T-helper 1 cell treated with Interleukin-12 subunit alpha and Interleukin-12 subunit beta and Interleukin-4 antibody, amounts not matched to agents 30 μg/mL and 1 μg/mL, for 36 hours (primary cell): ENCODE measurements around the gene ZNF385C.
"Not testable (repeated sequence)": the region's sequence is repeated elsewhere in the genome, so short reads cannot be mapped to it uniquely, and the experiment has no call there.

Experiments used
- H3K27ac Mint-ChIP-seq: one replicate; pipeline ENCODE4 v1.8.0; 2021; ENCODE audit warnings: mild to moderate bottlenecking, mixed read lengths
- H3K27me3 Mint-ChIP-seq: one replicate; pipeline ENCODE4 v1.8.0; 2021; ENCODE audit warnings: low read depth, mixed read lengths
- H3K36me3 Mint-ChIP-seq: one replicate; pipeline ENCODE4 v1.8.0; 2021; ENCODE audit warnings: low read depth, mixed read lengths
- H3K4me1 Mint-ChIP-seq: one replicate; pipeline ENCODE4 v1.8.0; 2021; ENCODE audit warnings: low read depth, mixed read lengths
- H3K4me3 Mint-ChIP-seq: one replicate; pipeline ENCODE4 v1.8.0; 2021; ENCODE audit warnings: mild to moderate bottlenecking, moderate library complexity, mixed read lengths
- H3K9me3 Mint-ChIP-seq: one replicate; pipeline ENCODE4 v1.8.0; 2021; ENCODE audit warnings: mixed read lengths

ZNF385C gene, protein sequence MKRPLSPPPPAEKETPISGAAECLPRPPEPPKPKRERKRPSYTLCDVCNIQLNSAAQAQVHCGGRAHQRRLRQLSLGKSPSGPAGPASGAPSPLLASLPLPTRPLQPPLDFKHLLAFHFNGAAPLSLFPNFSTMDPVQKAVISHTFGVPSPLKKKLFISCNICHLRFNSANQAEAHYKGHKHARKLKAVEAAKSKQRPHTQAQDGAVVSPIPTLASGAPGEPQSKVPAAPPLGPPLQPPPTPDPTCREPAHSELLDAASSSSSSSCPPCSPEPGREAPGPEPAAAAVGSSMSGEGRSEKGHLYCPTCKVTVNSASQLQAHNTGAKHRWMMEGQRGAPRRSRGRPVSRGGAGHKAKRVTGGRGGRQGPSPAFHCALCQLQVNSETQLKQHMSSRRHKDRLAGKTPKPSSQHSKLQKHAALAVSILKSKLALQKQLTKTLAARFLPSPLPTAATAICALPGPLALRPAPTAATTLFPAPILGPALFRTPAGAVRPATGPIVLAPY

DNA sequence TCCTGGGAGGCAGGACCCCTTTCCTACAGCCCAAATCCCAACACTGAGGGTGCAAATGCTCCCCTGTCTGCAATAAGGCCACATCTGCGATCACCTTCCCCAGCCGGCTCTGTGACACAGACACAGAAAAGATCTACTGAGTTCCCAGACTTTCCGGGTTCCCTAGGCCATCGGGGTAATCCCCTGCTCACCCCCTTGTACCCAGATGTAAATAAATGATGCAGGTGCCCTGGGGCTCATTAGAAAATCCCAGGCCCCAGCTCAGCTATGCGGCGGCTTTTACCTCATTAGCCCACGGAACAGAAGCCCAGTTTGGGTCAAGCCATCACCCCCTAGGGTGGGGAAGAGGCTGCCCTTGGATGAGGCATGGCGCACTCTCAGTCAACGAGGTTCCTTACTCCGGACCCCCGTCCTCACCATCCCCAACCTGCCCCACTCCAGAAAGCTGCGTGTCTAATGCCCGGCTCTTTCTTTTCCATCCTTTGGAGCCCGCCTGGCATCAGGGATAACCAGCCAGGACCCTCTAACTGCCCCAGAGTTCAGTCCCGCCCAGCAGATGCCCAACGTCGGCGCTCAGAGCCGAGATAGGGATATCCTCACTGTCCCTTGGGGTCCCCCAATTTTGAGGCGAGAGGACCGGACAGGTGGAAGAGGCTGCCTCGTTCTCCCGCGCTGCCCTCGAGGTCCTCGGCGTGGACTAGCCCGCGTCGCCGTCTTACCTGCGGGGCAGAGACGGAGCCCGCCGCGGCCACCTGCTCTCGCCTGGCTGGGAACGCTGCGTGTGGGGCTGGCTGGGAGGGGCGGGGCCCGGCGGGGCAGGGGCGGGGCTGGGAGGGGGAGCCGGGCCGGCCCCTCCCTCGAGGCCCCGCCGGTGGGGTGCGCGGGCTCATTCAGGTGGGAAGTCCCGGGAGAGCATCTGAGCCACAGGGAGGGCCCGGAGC is at the start of gene ZNF385C:
Gene ZNF385C (minus strand): TSS at position 783 of the 941 bp plus-strand sequence. CDS start 35,417 bp downstream, outside the sequence.
- H3K36me3 Mint-ChIP-seq: peaks cover 10% of the 10 kb centered on the region
- H3K27ac Mint-ChIP-seq: no peak within 1 kb of the TSS
- H3K9me3 Mint-ChIP-seq: no peaks in the 10 kb centered on the region
- H3K4me1 Mint-ChIP-seq: peaks cover 2% of the 10 kb centered on the region
- H3K27me3 Mint-ChIP-seq: peaks cover 26% of the 10 kb centered on the region
- no peak within 1 kb of the TSS for H3K4me3 Mint-ChIP-seq

DNA sequence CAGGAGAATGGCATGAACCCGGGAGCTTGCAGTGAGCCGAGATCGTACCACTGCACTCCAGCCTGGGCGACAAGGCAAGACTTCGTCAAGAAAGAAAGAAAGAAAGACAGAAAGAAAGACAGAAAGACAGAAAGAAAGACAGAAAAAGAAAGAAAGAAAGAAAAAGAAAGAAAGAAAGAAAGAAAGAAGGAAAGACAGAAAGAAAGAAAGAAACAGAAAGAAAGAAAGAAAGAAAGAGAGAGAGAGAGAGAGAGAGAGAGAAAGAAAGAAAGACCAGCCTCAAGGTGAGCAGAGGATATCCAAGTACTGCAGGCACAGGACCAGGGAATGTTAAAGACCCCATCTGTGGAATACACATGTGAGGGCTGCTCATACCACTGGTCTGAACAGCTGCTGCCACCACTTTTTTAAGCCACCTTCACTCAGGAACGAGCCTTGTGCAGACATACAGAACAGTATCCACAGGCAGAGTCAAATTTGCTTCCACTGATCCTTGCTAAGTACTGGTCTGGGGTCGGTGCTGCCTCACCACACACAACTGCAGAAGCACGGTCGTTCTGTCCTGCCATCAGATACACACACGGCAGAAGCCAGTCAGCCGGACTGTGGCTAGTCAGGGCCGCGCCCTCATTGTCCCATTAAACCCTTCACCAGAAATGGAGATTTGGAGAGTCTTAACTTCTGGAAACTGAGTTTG is 48.8 kb upstream of the ZNF385C start:
- peaks cover 14% of the 10 kb centered on the region for H3K4me1 Mint-ChIP-seq
- H3K36me3 Mint-ChIP-seq: peaks cover 17% of the 10 kb centered on the region
- H3K27ac Mint-ChIP-seq: peak overlapping the region; percentile 5
- H3K4me3 Mint-ChIP-seq: no peak overlapping the region
- H3K27me3 Mint-ChIP-seq: no peaks in the 10 kb centered on the region
- H3K9me3 Mint-ChIP-seq: no peaks in the 10 kb centered on the region

DNA sequence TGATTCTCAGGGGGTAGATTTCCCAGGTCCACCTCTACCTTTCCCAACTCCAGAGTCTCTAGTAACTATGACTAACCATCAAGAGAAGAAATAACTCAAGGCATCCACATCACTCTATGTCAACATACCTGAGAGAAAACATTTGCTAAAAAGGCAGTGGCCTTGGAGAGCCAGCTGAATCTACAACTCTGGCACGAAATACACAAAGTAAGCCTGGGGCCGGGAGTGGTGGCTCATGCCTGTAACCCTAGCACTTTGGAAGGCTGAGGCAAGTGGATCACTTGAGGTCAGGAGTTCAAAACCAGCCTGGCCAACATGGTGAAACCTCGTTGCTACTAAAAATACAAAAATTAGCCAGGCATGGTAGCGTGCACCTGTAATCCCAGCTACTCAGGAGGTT is 44.9 kb upstream of the ZNF385C start:
- H3K9me3 Mint-ChIP-seq, H3K4me3 Mint-ChIP-seq, H3K27ac Mint-ChIP-seq, H3K27me3 Mint-ChIP-seq: not testable (repeated sequence)
- Mint-ChIP-seq H3K36me3 (peaks cover 14% of the 10 kb centered on the region), H3K4me1 (peaks cover 12% of the 10 kb centered on the region)

DNA sequence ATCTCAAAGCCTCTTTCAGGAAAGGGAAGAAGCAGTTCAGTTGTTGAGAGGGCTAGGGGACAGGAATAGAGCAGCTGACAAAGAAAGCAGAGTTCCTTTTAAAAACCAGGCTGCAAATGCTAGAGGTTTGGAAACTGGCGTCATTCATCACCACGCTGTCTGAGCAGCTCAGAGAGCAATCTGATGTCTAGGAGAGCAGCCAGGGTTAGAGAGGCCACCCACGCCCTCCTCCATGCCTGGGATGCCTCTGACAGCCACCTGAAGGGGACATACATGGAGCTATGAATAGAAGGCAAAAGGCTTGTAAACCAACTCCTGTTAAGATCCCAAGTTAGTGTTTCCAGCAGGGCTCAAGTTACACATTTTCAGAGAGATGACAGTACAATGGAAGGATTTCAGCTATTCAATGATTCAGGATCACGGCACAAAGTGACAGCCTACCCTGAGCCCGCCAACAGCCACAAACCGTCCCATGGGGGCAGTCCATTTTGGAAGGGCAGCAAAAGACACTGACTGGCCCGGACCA is 44.2 kb upstream of the ZNF385C start:
- no peak overlapping the region for H3K27ac Mint-ChIP-seq

DNA sequence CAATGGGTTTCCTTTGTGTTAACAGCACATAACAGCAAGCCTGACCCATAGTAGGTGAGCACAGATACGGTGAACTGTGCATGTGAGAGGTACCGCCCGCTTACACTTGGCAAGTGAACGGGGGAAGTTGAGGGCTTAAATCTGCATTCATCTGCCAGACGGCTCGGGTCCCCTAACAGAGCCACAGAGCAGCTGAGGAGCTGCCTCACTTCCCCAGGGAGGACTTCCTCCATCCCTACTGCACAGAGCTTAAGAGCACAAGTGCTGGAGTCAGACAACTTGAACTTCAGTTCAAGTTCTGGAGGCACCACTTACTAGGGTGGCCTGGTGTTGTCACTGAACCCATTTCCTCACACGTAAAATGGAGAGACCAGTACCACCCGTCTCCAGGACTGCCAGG is 43.1 kb upstream of the ZNF385C start:
- Mint-ChIP-seq H3K27ac (no peak overlapping the region), H3K36me3 (peaks cover 7% of the 10 kb centered on the region)

More for the DNA sequence above, 44.2 kb upstream of the ZNF385C start:
- no peaks in the 10 kb centered on the region for H3K9me3 Mint-ChIP-seq
- peaks cover 12% of the 10 kb centered on the region for H3K36me3 Mint-ChIP-seq
- H3K4me3 Mint-ChIP-seq: no peak overlapping the region
- peaks cover 9% of the 10 kb centered on the region for H3K4me1 Mint-ChIP-seq
- no peaks in the 10 kb centered on the region for H3K27me3 Mint-ChIP-seq

DNA sequence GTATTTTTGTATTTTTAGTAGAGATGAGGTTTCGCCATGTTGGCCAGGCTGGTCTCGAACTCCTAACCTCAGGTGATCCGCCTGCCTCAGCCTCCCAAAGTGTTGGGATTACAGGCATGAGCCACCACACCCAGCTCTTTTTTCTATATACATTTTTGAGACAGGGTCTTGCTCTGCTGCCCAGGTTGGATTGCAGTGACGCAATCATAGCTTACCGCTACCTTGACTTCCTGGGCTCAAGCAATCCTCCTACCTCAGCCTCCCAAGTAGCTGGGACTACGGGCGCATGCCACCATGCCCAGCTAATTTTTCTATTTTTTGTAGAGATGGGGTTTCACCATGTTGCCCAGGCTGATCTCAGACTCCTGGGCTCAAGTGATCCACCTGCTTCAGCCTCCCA is 42.4 kb upstream of the ZNF385C start:
- H3K27me3 Mint-ChIP-seq, H3K9me3 Mint-ChIP-seq, H3K27ac Mint-ChIP-seq, H3K36me3 Mint-ChIP-seq, H3K4me3 Mint-ChIP-seq: not testable (repeated sequence)
- peaks cover 16% of the 10 kb centered on the region for H3K4me1 Mint-ChIP-seq

More for the DNA sequence above, 43.1 kb upstream of the ZNF385C start:
- no peaks in the 10 kb centered on the region for H3K27me3 Mint-ChIP-seq
- H3K4me1 Mint-ChIP-seq: peaks cover 10% of the 10 kb centered on the region
- no peak overlapping the region for H3K4me3 Mint-ChIP-seq
- no peaks in the 10 kb centered on the region for H3K9me3 Mint-ChIP-seq

DNA sequence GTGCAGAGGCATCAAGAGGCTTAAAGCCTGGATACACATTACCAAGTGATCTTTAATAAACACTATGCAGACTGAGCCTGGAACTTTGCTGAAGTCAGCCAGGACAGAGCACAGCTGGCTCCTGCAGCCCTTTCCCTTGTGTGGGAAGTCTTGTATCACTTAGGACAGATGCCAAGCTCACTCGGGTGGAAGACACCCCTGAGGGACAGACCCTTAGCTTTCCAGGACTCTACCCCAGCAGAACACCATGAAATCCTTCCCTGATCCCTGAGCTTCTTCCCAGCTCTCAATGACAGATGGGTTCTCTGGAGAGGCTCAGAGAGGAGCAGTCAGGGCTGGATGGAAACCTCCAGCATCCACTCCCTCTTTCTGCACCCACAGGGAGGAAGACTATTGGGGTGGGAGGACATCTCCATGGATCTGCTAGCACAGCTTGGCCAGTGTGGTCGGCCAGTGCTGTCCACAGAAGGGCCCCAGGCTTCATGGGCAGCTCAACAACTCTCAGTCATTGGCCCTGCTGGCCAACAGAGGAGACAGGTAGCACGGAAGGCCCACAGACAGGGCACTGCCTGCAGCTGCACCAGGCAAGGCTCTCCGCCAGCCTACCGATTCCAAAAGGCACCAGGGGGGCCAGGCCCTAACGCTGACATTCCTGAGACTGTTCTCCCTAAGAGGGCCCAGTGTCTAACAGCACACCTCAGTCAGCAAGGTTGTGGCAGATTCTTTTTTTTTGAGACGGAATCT is 40.6 kb upstream of the ZNF385C start:
- Mint-ChIP-seq H3K27ac (no peak overlapping the region), H3K4me3 (no peak overlapping the region), H3K4me1 (peaks cover 20% of the 10 kb centered on the region), H3K9me3 (no peaks in the 10 kb centered on the region), H3K27me3 (no peaks in the 10 kb centered on the region), H3K36me3 (peaks cover 5% of the 10 kb centered on the region)

DNA sequence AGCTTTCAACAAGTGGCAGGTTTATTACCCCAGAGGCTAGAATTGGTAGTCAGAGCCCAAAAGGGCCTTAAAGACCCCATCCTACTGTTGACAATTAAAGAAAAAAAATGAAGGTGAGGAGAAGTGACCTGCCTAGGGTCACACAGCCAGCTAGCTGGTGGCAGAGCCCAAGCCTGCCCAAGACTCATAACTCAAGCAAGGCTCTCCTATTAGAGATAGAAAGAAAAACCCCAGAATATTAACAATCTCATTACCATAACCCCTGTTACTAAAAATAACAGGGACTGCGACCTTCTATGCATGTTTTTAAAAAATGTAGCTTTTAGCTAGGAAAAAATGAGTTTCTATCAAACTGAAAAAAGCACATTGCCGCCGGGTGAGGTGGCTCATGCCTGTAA is 38.4 kb upstream of the ZNF385C start:
- Mint-ChIP-seq H3K4me1 (peaks cover 35% of the 10 kb centered on the region), H3K27ac (no peak overlapping the region), H3K36me3 (peaks cover 4% of the 10 kb centered on the region), H3K4me3 (no peak overlapping the region), H3K9me3 (no peaks in the 10 kb centered on the region), H3K27me3 (no peaks in the 10 kb centered on the region)

DNA sequence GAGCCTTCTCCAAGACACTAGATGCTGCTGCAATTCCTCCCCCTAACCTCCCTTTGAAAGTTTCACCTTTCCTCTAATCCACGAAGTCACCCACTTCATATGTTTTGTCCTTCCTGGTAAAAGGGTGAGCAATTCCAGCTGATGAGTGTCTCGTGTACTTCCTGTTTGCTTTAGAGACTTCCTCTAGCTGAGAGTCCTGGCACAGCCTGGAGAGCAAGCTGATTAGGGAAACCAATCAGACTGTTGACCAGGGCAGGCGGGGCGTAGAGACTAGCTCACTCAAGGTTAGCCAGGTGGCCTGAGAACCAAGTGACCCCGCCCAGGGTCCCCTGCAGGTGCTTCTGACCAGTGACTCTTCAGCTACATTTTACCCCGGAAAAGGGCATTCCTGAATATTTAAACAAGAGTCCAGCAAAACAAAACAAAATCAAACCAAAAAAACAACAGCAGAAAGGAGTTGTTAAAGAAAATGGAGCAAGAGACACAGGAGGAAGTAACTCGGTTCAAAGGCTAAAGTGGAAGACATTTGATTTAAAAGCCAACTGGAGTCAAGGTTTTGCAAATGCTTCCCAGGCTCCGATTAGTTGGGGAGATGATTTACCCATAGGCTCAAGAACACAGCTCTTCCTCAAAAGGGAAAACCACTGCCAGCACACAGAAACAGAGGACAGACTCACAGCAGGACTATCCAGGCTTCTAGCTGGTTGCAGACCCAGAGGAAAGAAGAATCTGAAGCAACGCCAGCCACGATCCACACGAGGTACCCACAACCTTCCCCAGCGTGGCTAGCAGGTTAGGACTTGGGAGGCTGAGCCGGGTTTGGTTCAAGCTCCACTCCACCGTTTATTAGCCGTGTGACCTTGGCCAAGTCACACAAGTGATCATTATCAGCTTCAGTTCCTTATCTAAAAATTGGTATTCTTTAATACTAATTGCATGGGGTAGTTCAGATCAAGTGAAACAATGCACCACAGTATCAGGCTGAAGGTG is 37.7 kb upstream of the ZNF385C start:
- Mint-ChIP-seq H3K27me3 (no peaks in the 10 kb centered on the region), H3K9me3 (no peaks in the 10 kb centered on the region), H3K4me1 (peaks cover 35% of the 10 kb centered on the region), H3K27ac (peak overlapping the region; percentile 26), H3K36me3 (peaks cover 4% of the 10 kb centered on the region), H3K4me3 (no peak overlapping the region)

DNA sequence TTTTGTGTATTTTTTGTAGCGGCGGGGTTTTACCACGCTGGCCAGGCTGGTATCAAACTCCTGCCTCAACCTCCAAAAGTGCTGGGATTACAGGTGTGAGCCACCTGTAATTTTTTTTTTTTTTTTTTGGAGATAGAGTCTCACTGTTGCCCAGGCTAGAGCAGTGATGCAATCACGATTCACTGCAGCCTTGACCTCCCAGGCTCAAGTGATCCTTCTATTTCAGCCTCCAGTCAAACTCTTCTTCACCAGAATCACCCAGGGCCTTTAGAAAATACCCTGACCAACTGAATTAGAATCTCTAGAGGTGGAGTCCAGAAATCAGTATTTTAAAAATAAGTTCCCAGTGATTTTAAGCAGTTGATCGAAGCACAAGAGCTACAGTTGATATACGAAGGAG is 36.9 kb upstream of the ZNF385C start:
- Mint-ChIP-seq H3K4me1 (peaks cover 34% of the 10 kb centered on the region), H3K4me3 (no peak overlapping the region), H3K9me3 (no peaks in the 10 kb centered on the region), H3K27me3 (no peaks in the 10 kb centered on the region), H3K36me3 (peaks cover 9% of the 10 kb centered on the region), H3K27ac (no peak overlapping the region)

DNA sequence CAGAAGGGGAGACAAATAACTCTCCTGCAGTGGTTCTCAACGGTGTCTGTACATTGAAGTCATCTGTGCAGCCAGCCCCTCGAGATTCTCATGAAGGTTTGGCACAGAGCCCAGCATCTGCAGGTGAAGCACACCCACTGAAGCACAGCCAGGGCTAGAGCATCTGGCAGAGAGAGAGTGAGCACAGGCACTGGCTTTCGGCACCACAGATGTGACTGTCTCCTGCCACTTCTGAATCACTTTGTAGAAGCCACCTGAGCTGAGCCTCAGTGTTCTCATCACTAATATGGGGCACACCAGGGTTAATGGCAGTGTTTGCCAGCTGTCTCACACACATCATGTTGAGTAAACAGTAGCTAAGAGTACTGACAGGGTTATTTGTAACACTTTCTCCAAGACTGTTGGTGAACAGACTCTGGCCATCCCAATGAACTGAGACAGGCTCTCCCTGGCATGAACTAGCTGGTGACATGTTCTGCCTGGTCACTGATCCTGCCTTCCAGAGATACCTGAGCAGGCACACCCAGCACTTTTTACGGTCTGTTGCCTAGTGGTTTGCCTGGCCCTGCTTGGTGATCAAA is 35.3 kb upstream of the ZNF385C start:
- Mint-ChIP-seq H3K36me3 (peaks cover 15% of the 10 kb centered on the region), H3K9me3 (no peaks in the 10 kb centered on the region), H3K4me3 (no peak overlapping the region), H3K27me3 (no peaks in the 10 kb centered on the region), H3K27ac (peak overlapping the region; percentile 39), H3K4me1 (peaks cover 32% of the 10 kb centered on the region)

DNA sequence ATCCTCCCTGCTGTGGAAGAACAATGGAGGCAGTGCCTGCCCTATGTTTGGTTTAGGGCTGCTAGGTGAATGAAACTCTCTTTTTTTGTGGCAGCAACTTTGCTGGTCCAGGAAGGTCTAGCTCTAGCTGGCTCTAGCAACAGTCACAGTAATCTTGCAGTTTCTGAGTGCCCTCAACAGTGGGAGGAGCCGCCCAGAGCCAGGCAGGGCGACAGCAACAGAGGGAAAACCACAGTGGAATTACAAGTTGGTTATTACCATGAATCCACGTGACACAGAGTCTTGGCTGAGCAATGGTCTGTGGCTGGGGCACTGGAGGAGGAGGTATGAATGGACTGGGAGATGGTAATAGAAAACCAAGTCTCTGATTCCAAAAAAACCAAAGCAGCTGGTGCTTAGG is 34.7 kb upstream of the ZNF385C start:
- H3K4me1 Mint-ChIP-seq: peaks cover 32% of the 10 kb centered on the region
- no peaks in the 10 kb centered on the region for H3K9me3 Mint-ChIP-seq
- H3K27ac Mint-ChIP-seq: peak overlapping the region; percentile 39
- no peaks in the 10 kb centered on the region for H3K27me3 Mint-ChIP-seq
- H3K4me3 Mint-ChIP-seq: peak overlapping the region; percentile 1
- peaks cover 21% of the 10 kb centered on the region for H3K36me3 Mint-ChIP-seq
